HG03280 (cell line): ENCODE results near the gene CDR2L.
"Not testable (repeated sequence)": the region's sequence is repeated elsewhere in the genome, so short reads cannot be mapped to it uniquely, and the experiment has no call there.

Experiments used
- ATAC-seq: cut with Tn5 transposase; IDR thresholded peaks from one replicate; pipeline ENCODE4 v1.9.1; 2021; ENCODE audit warnings: mild to moderate bottlenecking, moderate library complexity; ENCODE audit not compliant: unreplicated experiment

Gene CDR2L

DNA sequence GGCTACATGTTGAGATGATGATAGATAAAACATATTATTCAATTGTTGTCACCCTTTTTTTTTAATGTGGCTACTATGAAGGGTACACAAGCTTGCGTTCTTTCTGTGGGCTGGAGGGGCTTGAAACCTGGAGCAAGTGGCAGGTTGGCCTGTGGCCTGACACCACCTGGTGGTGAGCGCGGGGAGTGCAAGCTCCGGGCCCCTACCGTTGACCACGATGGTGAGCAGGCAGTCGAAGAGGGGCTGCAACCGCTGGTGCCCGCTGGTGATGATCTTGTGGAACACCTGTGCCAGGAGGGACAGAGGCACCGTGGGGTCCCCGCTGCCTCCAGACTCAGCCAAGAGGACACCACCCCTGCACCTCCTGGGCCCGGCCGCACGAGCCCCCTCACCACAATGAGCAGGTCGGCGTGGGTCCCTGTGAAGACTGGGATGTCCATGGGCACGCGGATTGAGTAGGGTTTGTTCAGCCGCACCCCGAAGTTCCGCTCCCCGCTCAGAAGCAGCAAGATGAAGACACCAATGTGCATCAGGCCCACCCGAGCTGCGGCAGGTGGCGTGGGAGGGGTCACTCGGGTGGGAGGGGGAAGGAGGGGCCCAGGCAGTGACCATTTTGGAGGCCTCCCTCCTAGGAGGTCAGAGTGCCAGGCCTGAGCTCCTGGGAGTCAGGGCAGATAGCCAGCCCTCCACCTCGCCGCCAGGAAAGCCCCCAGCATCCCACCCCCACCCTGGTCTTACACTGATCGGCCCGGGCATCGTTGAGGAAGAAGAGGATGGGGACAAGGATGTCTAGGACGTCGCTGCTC lies 29.3 kb upstream of the CDR2L start:
- no peak for ATAC-seq

DNA sequence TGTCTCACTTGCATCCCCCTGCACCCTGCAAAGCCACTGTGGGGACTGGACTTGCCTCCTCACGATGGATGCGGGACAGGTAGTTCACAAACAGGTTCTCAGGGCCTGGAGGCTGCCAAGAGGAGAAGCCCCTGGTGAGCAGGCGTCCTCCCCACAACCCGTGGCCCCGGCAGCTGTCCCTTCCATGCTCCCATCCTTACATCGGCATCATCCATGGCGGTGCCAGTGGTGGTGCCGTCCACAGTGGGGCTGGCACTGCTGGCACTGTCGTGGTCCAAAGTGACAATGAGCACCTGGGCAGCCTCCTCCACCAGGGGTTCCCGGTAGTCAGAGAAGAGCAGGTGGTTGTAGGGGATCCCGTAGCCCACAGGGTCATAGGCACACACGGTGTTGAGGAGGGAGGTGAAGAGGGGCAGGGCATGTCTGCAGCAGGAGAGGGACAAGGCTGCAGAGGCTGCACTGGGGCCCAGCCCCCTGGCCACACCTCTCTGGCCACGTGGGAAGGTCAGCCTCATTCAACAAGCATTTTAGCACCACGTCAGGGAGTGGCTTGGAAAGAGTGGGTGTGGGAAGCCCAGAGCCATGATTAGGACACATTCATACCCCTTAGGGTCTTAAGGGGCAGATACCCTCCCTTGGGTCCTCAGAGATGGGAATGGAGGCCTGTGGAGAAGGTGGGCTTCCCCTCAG lies 27.5 kb upstream of the CDR2L start:
- no peak for ATAC-seq

DNA sequence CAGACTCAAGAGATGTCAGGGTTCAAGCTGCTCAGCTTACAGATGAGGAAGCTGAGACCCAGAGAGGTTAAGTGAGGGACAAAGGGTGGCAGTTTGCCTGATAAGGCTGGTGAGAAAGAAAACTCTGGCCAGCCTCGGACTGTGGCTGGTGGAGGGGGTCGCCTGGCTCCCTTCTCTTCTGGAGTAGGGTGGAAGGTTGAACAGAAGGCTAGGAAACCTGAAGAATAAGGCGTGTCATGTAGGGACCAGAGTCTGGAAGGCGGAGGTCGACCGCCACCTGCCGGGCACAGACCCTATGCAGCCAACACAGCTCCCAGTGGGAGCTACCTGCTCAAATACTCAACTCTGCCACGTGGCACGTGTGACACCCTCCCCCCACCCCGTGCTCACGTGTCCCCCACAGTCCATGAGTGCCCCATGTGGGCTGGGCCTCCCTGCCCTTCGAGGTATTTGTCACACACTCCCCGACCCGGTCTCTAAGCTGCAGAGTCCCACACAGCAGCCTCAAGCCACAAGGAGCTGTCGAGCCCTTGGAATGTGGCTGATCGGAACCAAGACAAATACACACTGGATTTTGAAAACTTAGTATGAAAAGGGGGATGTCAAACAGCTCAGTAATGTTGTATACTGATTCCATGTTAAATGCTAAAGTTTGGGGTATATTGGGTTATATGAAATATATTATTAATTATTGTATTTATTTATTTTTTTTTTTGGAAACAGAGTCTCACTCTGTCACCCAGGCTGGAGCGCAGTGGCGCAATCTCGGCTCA lies 26.7 kb upstream of the CDR2L start:
- ATAC-seq, result no peak

DNA sequence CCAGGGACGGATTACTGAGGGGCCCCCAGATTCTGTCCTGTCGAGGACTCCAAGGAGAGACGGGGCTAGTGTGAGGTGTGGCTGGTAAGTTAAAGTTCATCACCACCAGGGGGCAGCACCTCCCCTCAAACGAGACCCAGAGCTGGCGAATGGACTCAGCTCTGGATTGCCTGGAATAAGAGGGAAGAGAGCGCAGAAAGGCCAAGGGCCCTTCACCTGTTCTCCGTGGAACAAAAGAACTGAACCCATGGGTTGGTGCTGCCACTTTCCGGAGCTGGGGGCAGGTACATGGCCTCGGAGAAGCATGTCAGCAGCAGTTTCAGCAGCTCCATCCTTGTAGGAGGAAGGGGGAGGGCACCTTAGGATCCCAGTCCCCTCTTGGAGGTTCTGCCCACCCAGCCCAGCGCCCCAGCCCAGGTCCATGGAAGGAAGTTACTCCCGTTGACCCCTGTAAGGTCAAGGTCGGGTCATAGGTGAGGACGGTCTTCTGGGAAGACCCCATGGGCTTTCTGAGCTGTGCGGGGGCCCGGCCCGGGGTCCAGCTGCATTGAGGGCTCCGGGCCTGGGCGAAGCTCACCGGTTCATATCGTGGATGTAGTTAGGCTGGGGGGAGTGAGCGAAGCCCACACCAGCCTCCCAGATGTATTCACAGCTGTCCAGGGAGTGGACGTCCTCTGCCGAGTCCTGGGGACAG lies 25.6 kb upstream of the CDR2L start:
- no peak for ATAC-seq

DNA sequence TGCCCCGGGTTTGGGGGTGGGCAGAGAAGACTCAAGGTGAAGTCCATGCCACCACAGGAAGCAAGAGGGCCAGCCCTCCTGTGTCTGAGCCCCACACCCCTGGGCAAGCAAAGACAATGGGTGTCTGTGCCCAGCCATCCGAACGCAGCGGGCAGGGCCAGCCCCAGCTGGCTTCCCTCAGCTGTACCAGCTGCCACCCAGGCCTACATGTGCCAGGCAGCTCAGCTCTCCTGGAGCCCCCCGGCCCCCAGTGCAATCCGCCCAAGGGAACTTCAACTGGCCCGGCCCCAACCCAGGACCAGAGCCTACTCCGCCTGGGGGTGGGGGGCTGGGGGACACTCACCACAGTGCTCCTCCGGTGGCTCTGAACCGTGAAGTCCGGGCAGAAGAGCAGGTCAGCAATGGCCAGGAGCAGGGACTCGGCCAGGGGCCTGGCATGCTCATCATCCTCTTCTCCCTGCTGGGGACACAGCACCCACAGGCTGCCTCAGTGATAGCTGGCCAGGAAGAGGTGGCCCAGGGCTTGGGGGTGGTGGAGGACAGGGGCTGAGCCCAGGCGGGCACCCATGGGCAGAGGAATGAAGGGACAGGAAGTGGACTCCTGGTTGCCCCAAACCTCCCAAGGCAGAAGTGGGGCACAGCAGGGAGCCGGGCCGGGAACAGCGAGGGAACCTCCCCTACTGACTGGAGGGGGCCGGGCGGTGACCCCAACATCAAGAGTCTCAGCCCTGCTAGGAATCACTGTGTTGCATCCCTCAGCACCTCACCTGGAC lies 24.6 kb upstream of the CDR2L start:
- no peak for ATAC-seq

DNA sequence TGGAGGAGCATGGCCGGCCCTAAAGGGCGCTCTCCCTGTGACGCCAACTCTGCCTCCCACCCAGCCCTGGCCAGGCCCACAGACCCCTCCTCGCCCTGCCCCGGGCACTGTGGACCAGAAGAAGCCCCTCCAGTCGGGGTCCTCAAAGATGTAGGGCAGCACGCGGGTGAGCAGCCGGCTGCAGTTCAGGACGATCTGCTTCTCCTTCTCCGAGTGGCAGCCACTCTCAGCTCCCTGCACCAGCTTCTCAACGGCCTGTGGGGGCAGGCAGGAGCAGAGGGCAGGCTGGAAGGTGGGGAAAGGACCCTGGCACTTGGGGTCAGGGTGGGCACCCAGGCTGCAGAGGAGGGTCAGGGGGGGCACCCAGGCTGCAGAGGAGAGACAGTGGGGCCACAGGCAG lies 23.8 kb upstream of the CDR2L start:
- no peak for ATAC-seq

DNA sequence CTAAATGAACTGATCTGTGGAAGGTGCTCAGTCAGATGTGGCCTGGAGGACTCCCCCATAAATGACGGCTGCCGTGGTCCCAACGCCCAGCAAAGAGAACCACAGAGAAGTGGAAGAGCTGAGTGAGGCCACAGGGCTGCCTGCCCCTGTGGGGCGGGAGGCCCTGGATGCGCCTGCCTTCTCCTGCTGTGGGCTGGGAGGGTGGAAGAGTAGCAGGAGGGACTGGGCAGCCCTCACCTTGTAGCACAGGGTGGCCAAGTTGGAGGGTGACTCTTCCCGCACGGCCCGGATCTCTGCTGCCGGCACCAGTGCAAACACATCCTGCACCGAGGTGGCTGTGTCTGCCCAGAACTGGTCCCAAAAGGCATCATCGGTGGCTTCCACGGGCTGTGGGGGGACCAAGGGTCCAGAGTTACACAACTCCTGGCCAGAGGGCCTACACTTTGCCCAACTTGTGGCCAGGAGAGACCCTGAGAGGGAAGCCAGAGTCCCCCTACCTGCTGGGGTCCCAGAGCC lies 23.1 kb upstream of the CDR2L start:
- ATAC-seq, result no peak

DNA sequence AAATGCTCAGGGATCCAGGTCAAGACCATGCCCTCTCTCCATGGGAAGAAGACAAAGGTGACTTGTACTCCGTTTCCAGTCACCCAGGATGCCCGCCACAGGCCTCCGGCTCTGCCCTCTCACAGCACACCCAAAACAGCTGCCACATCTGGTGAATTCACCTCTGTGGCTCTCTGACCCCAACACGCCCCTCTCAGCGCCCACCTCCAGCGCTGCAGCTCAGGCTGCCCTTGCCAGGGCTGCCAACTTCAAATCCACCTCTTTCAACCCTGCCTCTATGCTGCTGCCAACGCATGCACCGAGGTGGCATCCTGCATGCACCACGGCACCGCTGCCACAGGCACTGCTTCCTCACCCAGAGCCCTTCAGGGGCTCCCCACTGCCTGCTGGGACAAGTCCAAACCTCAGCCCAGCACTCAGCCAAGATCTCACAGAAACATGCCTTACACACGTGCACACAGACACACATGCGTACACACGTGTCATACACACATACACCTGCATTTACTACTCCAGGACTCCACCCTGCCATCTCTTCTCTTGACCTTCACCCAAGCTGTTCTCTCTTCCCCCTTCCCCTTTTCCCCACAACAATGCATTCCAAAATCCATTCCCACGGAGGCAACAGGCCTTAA lies 22.3 kb upstream of the CDR2L start:
- ATAC-seq, result no peak

DNA sequence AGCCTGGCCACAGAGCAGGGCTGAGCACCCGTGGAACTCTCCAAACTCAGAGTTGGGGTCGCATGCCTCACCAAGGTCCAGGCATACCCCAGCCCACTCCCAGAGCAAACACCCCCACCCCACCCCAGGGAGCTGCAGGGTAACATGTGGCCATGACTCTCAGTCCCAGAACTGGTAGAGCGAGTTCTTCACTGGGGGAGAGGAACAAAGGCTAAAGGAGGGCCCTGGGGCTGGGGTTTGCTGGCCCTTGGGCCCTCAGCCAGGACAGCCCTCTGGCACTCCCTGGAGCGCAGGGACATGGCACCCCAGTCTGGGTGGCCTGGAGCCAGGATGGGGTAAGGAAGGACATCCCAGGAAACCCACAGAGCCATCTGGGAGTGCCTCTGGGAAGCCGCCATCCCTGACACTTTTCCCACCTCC lies 19.1 kb upstream of the CDR2L start:
- no peak for ATAC-seq

DNA sequence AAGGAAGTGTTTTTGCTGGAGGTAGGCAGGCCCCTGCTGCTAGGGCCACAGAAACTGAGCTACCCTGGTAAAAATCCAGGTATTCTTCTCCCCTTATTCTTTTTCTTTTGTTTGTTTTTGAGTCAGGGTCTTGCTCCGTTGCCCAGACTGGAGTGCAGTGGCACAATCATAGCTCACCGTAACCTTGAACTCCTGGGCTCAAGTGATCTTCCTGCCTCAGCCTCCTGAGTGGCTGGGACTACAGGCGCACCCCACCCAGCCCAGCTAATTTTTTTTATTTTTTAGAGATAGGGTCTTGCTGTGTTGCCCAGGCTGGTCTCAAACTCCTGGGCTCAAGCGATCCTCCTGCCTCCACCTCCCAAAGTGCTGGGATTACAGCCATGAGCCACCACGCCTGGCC lies 17.9 kb upstream of the CDR2L start:
- not testable (repeated sequence) for ATAC-seq

DNA sequence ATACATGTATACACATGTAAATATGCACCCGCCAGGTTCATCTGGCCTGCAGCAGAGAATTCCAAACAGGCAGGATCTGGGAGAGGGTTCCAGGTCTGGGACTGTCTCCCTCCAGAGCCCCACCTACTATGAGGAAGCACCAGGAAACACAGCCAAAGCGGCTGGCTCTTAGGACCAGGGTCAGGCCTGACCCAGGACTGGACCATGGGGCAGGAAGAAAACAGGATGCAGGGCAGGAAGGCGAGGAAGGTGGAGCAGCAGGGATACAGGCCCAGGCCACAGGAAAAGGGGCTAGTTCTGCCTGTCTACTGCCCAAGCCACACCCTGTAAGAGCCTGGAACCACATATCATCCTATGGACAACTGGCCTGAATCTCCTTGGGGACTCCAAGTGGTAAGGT lies 17.0 kb upstream of the CDR2L start:
- no peak for ATAC-seq

DNA sequence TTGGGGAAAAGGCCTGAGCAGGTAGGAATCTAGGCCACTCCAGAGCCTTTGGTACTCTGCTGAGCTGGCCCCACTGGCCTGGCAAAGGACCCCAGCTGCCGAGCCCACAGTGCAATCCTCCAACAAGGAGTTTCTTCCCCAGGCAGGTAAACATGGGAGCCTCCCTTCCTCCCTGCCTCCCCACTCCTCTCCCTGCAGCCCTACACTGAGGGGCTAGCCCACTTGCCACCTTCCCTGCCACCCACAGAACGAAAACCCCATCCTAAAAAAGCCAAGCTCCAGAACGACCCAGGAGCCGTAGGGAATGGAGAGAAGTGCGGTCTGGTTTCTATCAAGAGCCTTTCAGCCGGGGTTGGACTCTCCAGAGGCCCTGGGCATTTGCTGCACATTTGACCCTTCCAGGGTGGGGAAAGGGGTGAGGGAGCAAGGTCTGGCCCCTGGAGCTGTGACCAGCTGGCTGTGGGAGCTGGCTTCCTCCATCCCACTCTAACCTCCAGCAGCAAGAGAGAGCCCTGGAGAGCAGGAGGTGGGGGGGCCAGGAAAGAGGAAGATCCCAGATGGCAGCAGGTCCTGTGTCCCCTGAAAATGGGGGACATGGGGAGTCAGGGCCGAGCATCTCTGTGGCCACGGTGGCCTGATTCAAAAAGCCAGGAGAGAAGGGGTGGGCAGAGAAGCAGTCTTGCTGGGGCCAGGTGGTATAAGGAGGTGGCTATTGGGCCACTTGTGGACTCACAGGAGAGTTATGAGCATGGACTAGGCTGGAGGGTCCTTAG lies 16.2 kb upstream of the CDR2L start:
- ATAC-seq, result no peak

DNA sequence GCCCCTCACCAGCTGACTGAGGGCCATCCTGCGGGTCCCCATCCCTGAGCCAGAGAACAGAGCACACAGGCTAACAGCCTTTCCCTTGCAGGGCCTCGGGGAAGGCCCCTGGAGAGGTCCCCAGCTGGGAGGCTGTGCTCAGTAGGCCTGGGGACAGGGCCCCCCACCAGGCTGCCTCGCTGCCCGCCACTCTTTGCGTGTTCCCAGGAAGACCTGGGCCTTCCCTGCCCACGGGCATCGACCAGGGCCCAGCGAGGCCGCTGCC lies 15.7 kb upstream of the CDR2L start:
- ATAC-seq, result no peak

DNA sequence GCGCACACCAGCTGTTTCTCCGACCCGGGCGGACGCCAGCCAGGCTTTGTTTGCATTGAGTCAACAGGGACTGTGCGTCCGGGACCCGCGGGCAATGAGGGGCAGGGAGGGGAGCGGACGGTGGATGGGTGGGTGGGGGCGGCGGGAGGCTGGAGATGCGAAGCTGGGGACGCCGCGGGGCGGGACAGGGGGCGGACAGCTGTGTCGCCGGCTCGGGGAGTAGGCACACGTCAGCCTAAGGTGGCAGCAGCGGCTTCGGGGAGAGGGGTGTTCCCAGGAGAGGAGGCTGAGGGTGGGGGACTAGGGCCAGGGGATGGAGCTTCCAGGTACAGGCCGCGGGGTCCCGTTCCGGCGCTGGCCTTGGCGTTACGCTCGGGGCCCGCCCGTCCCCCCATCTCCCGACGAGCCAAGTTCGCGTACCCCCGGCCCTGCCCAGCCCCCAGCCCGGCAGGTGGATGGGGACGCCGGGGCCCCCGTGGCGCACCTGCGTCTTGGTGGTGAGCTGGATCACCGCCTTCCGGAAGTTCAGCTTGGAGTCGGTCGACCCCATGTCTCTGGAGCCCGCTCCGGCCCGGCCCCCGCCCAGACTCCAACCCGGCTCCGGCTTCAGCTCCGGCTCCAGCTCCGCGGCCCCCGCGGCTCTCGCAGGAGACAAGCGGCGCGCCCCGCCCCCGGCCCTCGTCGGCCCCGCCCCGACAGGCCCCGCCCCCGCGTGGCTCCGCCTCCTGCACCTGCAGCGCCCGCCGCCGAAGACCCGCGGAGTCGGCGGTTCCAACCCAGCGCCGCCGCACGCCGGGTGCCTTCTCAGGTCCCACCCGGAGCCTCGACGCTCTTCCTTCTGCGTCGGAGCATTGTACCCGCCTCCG lies 15.1 kb upstream of the CDR2L start, which contains the start of gene HID1:
Gene HID1, minus strand, starts transcription at position 653 of the 866 bp plus-strand sequence. Its CDS starts 103 bp downstream, at position 550.
- no peak for ATAC-seq

DNA sequence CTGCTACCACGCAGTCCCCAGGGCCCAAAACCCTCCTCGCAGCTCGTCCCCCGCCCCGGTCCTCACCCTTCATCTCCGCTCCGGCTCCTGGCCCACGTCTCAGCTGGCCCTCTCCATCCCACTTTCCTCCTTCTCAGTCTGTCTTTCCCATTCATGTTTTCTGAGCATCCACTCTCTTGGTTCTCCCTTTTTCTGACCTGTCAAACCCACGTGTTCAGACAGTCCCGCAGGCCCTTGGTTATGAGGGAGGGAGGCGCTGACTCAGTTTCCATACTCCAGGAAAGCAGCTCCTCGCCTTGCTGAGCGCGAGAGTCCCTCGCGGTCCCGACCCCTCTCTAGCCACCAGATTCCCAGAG lies 14.5 kb upstream of the CDR2L start:
- ATAC-seq, result no peak

DNA sequence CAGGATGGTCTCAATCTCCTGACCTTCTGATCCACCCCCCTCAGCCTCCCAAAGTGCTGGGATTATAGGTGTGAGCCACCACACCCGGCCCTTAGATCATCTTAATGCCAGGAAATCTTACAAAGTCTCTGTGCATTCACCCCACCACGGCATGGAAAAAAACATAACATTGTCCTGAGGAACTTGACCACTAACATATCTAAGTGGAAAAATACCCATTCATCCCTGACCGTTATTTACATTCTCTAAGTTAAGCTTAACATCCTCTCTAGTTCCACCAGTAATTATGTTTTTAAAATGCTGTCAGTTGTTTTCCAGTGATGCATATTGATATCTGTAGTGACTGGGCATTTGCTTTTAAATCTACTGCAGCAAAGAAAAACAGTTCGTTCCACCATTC lies 11.5 kb upstream of the CDR2L start:
- no peak for ATAC-seq

DNA sequence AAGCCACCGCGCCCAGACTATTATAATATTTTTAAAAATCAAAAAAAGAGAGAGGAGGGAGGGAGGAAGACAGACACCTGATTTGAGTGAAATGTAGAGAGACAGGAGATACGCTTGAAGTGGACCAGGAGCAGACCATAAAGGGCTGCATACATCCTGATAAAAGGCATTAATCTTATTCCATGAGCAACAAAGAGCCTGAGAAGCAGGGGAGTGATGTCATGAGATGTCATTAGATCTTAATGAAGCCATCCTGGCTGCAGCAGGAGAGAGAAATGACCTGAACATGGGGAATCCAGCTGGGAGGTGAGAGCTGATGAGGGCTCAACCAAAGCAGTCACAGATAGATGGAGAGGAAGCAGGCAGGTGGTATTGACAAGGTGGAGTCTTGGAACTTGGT lies 9.6 kb upstream of the CDR2L start:
- ATAC-seq, result no peak

DNA sequence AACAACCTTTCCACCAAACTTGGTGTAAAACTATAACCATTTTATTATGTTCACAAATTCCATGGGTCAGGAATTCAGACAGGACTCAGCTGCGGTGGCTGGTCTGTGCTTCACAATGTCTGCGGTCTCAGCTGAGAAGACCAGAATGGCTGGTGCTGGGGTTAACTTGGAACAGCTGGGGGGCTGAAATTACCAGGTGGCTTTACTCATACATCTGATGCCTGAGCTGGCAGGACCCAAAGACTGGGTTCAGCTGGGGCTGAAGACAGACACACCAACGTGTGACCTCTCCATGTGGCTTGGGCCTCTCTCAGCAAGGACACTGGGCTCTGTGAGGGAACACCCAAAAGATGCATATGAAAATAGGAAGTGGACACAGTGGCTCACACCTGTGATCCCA lies 9.2 kb upstream of the CDR2L start:
- ATAC-seq, result no peak
